Measurements from ENCODE around the gene CLCF1.

The CLCF1 gene

GRCh38 chr11:67407688-67408163 lies 34.3 kb upstream of the CLCF1 start:
- Histone ChIP-seq H3F3A (ENCODE audit: insufficient read depth, low read length) (no peaks in the 10 kb centered on the region), H3K4me3 (ENCODE audit: low read depth, low read length, poor library complexity, severe bottlenecking) (peak overlapping the region; percentile 75), H3K79me2 (ENCODE audit: insufficient read depth, low read length) (no peaks in the 10 kb centered on the region), H3K27ac (ENCODE audit: low read depth, low read length, poor library complexity, severe bottlenecking) (peak overlapping the region; percentile 93), H3K9ac (ENCODE audit: low read length) (peak overlapping the region; percentile 94; the same call in 1 of the 2 replicates), H3K4me2 (ENCODE audit: low read length) (peak overlapping the region; percentile 89), H3K27me3 (ENCODE audit: insufficient read depth, low read length) (no peaks in the 10 kb centered on the region), H3K9me2 (ENCODE audit: low read depth, low read length) (no peaks in the 10 kb centered on the region), H3K9me3 (ENCODE audit: low read length) (no peaks in the 10 kb centered on the region), H3K36me3 (ENCODE audit: insufficient read depth, low read length) (peaks cover 22% of the 10 kb centered on the region; the same call in 1 of the 2 replicates), H3K4me1 (ENCODE audit: insufficient read depth, low read length, severe bottlenecking) (peaks cover 96% of the 10 kb centered on the region), H2AFZ (ENCODE audit: low read length) (no peak overlapping the region), H4K20me1 (ENCODE audit: insufficient read depth, low read length) (no peaks in the 10 kb centered on the region)
- TF ChIP-seq CTCF (IDR thresholded peaks at IDR 0.05; ENCODE audit: low read length), result no peak
- no peak for TF ChIP-seq EZH2 (IDR thresholded peaks at IDR 0.05; ENCODE audit: borderline replicate concordance, low read length)

- H3K27me3 ChIP-seq (ENCODE audit: insufficient read depth, low read length), result no peaks in the 10 kb centered on the region
- TF ChIP-seq CTCF (IDR thresholded peaks at IDR 0.05; ENCODE audit: low read length) (no peak; the same call in 1 of the 2 replicates), EZH2 (IDR thresholded peaks at IDR 0.05; ENCODE audit: borderline replicate concordance, low read length) (no peak)
Measured at GRCh38 chr11:67406969-67407687, 33.7 kb upstream of the CLCF1 start.

GRCh38 chr11:67406420-67406968 lies 33.1 kb upstream of the CLCF1 start:
- Histone ChIP-seq H3K9me3 (ENCODE audit: low read length) (no peaks in the 10 kb centered on the region), H3K4me3 (ENCODE audit: low read depth, low read length, poor library complexity, severe bottlenecking) (peak overlapping the region; percentile 75), H3K36me3 (ENCODE audit: insufficient read depth, low read length) (peaks cover 22% of the 10 kb centered on the region; the same call in 1 of the 2 replicates), H3K4me1 (ENCODE audit: insufficient read depth, low read length, severe bottlenecking) (peaks cover 94% of the 10 kb centered on the region), H4K20me1 (ENCODE audit: insufficient read depth, low read length) (no peaks in the 10 kb centered on the region), H2AFZ (ENCODE audit: low read length) (no peak overlapping the region), H3K79me2 (ENCODE audit: insufficient read depth, low read length) (no peaks in the 10 kb centered on the region), H3K9me2 (ENCODE audit: low read depth, low read length) (no peaks in the 10 kb centered on the region), H3F3A (ENCODE audit: insufficient read depth, low read length) (no peaks in the 10 kb centered on the region), H3K9ac (ENCODE audit: low read length) (peak overlapping the region; percentile 94; the same call in 1 of the 2 replicates), H3K27ac (ENCODE audit: low read depth, low read length, poor library complexity, severe bottlenecking) (peak overlapping the region; percentile 93), H3K27me3 (ENCODE audit: insufficient read depth, low read length) (no peaks in the 10 kb centered on the region), H3K4me2 (ENCODE audit: low read length) (peak overlapping the region; percentile 89)
- TF ChIP-seq CTCF (IDR thresholded peaks at IDR 0.05; ENCODE audit: low read length) (no peak), EZH2 (IDR thresholded peaks at IDR 0.05; ENCODE audit: borderline replicate concordance, low read length) (no peak)

More at GRCh38 chr11:67406969-67407687, 33.7 kb upstream of the CLCF1 start:
- H3K4me3 ChIP-seq (ENCODE audit: low read depth, low read length, poor library complexity, severe bottlenecking), result peak overlapping the region; percentile 75
- no peak overlapping the region for H2AFZ ChIP-seq (ENCODE audit: low read length)
- peaks cover 22% of the 10 kb centered on the region; the same call in 1 of the 2 replicates for H3K36me3 ChIP-seq (ENCODE audit: insufficient read depth, low read length)
- H4K20me1 ChIP-seq (ENCODE audit: insufficient read depth, low read length), result no peaks in the 10 kb centered on the region
- H3F3A ChIP-seq (ENCODE audit: insufficient read depth, low read length), result no peaks in the 10 kb centered on the region
- peak overlapping the region; percentile 93 for H3K27ac ChIP-seq (ENCODE audit: low read depth, low read length, poor library complexity, severe bottlenecking)
- no peaks in the 10 kb centered on the region for H3K9me2 ChIP-seq (ENCODE audit: low read depth, low read length)
- H3K4me1 ChIP-seq (ENCODE audit: insufficient read depth, low read length, severe bottlenecking), result peaks cover 98% of the 10 kb centered on the region
- peak overlapping the region; percentile 94; the same call in 1 of the 2 replicates for H3K9ac ChIP-seq (ENCODE audit: low read length)
- no peaks in the 10 kb centered on the region for H3K79me2 ChIP-seq (ENCODE audit: insufficient read depth, low read length)
- H3K9me3 ChIP-seq (ENCODE audit: low read length), result no peaks in the 10 kb centered on the region
- H3K4me2 ChIP-seq (ENCODE audit: low read length), result peak overlapping the region; percentile 89

Data from OCI-LY1 (cell line).